ENCODE results near the gene RFLNA. TPM values are rescaled to one million over a fixed set of nuclear protein-coding genes. Genes with fewer than 3 reads are reported as not detected.

RFLNA gene
- total RNA-seq, 4 donors from 2014 or later: 0.15 to 1.1 (median 0.23) TPM

DNA sequence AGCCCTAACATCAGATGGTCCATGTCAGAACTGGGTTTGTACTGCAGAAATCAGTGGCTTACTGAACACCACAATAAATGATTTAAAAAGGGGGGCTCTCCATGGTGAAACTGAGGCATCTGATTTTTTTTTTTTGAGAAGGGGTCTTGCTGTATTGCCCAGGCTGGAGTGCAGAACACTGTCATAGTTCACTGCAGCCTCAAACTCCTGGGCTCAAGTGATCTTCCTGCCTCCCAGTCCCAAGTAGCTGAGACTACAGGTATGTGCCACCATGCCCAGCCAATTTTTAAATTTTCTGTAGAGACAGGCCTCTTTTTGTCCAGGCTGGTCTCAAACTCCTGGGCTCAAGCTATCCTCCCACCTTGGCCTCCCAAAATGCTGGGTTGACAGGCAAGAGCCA, 57.4 kb downstream of the RFLNA start:
- H3K36me3 ChIP-seq: peaks cover 0 to 81% of the 10 kb centered on the region in 2 donors
- DNase-seq (no peak), ATAC-seq (no peak)
- H3K27me3 ChIP-seq: no peaks in the 10 kb centered on the region
- H3K27ac ChIP-seq: peak overlapping the region in 3 of 4 donors; percentile 22 to 57 (median 56)
- in situ Hi-C loops (cut with MboI; ENCODE audit: low sequenced_read_pairs in 4 of 4) (loop anchor here in 3 of 4 donors (10.0 to 25.0 kb wide), 3 partner anchors 110 to 413 kb away; no protein-coding TSS in a partner anchor), intact Hi-C loops (cut with DNase I; ENCODE audit: low total_unique reads) (no loop called here)
- no peak overlapping the region for H3K4me3 ChIP-seq
- no peaks in the 10 kb centered on the region for H3K9me3 ChIP-seq
- TF ChIP-seq, protein P1, sequence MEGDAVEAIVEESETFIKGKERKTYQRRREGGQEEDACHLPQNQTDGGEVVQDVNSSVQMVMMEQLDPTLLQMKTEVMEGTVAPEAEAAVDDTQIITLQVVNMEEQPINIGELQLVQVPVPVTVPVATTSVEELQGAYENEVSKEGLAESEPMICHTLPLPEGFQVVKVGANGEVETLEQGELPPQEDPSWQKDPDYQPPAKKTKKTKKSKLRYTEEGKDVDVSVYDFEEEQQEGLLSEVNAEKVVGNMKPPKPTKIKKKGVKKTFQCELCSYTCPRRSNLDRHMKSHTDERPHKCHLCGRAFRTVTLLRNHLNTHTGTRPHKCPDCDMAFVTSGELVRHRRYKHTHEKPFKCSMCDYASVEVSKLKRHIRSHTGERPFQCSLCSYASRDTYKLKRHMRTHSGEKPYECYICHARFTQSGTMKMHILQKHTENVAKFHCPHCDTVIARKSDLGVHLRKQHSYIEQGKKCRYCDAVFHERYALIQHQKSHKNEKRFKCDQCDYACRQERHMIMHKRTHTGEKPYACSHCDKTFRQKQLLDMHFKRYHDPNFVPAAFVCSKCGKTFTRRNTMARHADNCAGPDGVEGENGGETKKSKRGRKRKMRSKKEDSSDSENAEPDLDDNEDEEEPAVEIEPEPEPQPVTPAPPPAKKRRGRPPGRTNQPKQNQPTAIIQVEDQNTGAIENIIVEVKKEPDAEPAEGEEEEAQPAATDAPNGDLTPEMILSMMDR (IDR thresholded peaks at IDR 0.05 in 4 of 5, conservative IDR thresholded peaks at IDR 0.05 in 1 of 5): no peak
- TF ChIP-seq POLR2A (IDR thresholded peaks at IDR 0.05): no peak
- H3K4me1 ChIP-seq: peaks cover 0 to 9% of the 10 kb centered on the region in 2 donors

DNA sequence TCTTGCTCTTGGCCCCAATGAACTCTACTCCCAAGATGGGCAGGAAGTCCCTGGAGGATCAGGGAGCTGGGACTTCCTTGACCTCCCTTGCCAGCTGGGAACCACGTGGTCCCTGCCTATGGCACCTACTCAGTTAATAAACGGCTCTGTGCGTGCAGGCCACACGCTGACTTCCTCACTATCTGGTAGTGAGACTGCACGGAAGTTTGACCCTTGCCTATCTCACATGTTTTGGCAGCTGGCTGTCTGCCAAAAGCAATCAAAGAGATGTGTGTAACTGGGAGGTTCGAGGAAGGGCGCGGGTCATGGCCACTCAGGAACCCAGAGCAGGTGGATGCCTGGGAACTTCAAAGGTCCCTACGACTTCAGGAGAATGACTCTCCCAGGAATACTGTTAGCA, 57.9 kb downstream of the RFLNA start:
- H3K4me3 ChIP-seq: no peak overlapping the region
- H3K27me3 ChIP-seq: no peaks in the 10 kb centered on the region
- peaks cover 0 to 75% of the 10 kb centered on the region in 2 donors for H3K36me3 ChIP-seq
- ATAC-seq: peak; percentile 41 to 42
- intact Hi-C loops (cut with DNase I; ENCODE audit: low total_unique reads): no loop called here
- peak overlapping the region in 3 of 4 donors; percentile 22 to 57 (median 56) for H3K27ac ChIP-seq
- TF ChIP-seq, protein P1 (IDR thresholded peaks at IDR 0.05 in 4 of 5, conservative IDR thresholded peaks at IDR 0.05 in 1 of 5): no peak
- TF ChIP-seq POLR2A (IDR thresholded peaks at IDR 0.05): no peak
- peak in 1 of 2 donors; percentile 38 for DNase-seq
- in situ Hi-C loops (cut with MboI; ENCODE audit: low sequenced_read_pairs in 4 of 4): loop anchor here in 3 of 4 donors (10.0 to 25.0 kb wide), 3 partner anchors 109 to 412 kb away; no protein-coding TSS in a partner anchor
- H3K9me3 ChIP-seq: no peaks in the 10 kb centered on the region
- H3K4me1 ChIP-seq: peaks cover 0 to 9% of the 10 kb centered on the region in 2 donors

DNA sequence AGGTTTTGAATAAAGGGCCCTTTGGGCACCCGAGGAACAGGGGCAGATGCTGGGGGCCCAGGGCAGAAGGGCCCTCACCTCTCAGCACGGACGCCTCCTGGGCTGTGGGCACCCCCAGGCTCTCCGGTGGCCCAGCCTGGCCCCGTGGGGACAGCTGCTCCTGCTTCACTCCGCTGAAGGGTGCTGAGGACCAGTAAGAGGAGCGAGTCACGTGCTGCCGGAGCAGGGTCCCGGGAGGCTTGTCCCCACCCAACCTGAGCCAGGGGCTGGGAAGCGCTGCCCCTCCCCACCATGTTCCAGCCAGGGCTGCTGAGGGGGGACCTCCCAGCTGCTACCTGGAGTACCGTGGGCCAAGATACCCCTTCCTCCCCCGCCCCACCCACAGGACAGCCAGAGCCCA, 59.5 kb downstream of the RFLNA start:
- Histone ChIP-seq H3K27ac (peak overlapping the region; percentile 40 to 56 (median 48)), H3K4me1 (peaks cover 12 to 22% of the 10 kb centered on the region in 2 donors), H3K4me3 (no peak overlapping the region), H3K9me3 (no peaks in the 10 kb centered on the region), H3K27me3 (no peaks in the 10 kb centered on the region), H3K36me3 (peaks cover 0 to 62% of the 10 kb centered on the region in 2 donors)
- DNase-seq (no peak), ATAC-seq (no peak)
- TF ChIP-seq POLR2A (IDR thresholded peaks at IDR 0.05): no peak
- TF ChIP-seq, protein P1 (IDR thresholded peaks at IDR 0.05 in 4 of 5, conservative IDR thresholded peaks at IDR 0.05 in 1 of 5): no peak
- intact Hi-C loops (cut with DNase I; ENCODE audit: low total_unique reads) (no loop called here), in situ Hi-C loops (cut with MboI; ENCODE audit: low sequenced_read_pairs in 4 of 4) (loop anchor here in 3 of 4 donors (10.0 to 25.0 kb wide), 3 partner anchors 108 to 410 kb away; no protein-coding TSS in a partner anchor)

DNA sequence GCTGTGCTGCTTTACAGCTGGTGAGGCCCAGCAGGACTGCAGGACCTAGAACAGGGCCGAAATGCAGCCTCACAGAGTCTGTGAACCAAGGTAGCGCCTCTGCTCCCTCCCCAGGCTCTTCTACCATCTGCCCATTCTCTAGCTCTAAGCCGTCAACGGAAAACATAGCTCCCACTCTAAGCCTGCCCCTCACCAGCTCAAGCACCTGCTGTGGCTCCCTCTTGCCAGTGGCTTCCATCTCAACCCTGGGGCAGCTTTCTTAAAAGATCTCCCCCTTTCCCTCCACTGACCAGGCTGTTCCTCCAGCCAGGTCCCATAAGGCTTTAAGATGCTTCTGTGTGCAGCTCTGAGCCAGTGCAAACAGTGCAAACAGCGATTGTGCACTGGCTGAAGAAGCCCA, 61.3 kb downstream of the RFLNA start:
- Histone ChIP-seq H3K9me3 (no peaks in the 10 kb centered on the region), H3K4me3 (no peak overlapping the region), H3K27ac (peak overlapping the region; percentile 17 to 56 (median 50)), H3K4me1 (peaks cover 31 to 40% of the 10 kb centered on the region in 2 donors), H3K27me3 (no peaks in the 10 kb centered on the region), H3K36me3 (peaks cover 0 to 44% of the 10 kb centered on the region in 2 donors)
- intact Hi-C loops (cut with DNase I; ENCODE audit: low total_unique reads): no loop called here
- DNase-seq (no peak), ATAC-seq (no peak)
- TF ChIP-seq, protein P1 (IDR thresholded peaks at IDR 0.05 in 4 of 5, conservative IDR thresholded peaks at IDR 0.05 in 1 of 5): no peak
- no peak for TF ChIP-seq POLR2A (IDR thresholded peaks at IDR 0.05)
- in situ Hi-C loops (cut with MboI; ENCODE audit: low sequenced_read_pairs in 4 of 4): loop anchor here in 3 of 4 donors (10.0 to 25.0 kb wide), 3 partner anchors 106 to 409 kb away; no protein-coding TSS in a partner anchor
